NCI-H524 treated with DMSO at 0.1 percent for 48 hours (cell line): ENCODE data around the gene FUCA1.
"Not testable (repeated sequence)": the region's sequence is repeated elsewhere in the genome, so short reads cannot be mapped to it uniquely, and the experiment has no call there.

Experiments
- DNase-seq: peaks from one replicate; lab custom pipeline; 2025; lab: John Stamatoyannopoulos, UW

The FUCA1 gene

GRCh38 chr1:23895993-23896392, 27.9 kb upstream of the FUCA1 start:
- DNase-seq, result no peak

- DNase-seq, result no peak
Measured at GRCh38 chr1:23895082-23895481, 27.0 kb upstream of the FUCA1 start.

DNA sequence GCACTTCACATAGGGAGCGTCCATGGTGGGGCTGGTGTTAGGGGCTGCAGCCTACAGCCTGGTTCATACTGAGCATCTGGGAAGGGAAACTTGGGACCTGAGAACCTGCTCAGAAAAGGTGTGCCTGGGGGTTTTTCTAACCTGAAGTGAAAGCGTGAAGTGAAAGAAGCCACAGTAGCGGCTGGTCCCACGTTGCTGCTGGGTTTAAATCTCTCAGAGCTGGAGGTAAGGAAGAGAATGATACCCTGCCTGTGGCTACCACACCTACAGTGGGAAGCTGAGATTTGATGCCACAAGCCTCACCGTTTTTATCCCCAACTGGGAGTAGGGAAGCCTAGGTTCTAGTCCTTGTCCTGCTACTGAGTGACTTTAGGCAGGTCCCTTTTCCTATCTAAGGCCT, 21.0 kb upstream of the FUCA1 start:
- no peak for DNase-seq

DNA sequence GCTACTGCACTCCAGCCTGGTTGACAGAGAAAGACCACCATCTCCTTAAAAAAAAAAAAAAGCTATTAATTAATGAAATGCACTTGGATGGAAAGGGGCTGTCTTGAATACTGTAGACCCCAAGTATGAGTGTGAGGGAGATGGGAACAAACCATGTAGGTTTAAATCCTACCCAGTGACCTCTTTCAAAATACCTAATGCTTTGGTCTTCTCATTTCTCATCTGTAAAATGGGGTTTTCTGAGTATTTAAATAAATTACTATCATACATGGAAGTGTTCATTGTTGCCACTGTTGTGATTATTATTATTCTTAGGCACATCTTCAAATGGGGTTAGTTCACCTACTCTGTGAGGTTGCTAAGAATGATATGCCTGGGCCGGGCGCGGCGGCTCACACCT, 17.1 kb upstream of the FUCA1 start:
- DNase-seq, result no peak

DNA sequence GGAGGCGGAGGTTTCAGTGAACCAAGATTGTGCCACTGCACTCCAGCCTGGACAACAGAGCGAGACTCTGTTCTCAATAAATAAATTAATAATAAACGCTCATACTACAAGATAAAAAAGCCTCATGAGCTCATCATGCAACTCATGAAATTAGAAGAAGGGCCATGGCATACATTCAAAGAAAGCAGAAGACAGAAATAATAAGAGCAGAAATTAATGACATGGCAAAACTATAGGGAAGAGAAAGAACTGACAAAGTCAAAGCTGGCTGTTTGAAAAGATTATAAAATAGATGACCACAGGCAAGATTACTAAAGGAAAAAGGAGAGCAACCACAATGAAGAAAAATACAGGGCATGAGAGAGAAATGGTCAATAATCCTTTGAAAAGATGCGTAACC, 14.7 kb upstream of the FUCA1 start:
- DNase-seq, result no peak

DNA sequence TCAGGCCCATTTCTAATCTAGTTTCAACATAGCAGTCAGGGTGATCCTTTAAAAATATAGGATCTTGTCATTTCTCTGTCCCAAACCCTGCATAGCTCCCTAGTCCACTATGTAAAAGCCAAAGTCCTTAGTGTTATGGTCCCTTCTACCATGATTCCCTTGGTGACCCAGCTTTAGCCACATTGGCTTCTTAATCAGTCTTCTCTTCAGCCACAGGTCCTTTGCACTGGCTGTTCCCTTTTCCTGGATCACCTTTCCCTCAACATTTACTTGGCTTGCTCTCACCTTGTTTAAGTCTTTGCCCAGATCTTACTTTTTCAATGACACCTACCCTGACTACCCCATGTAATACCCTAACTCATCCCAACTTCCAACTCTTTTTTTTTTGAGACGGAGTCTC, 11.7 kb upstream of the FUCA1 start:
- no peak for DNase-seq

DNA sequence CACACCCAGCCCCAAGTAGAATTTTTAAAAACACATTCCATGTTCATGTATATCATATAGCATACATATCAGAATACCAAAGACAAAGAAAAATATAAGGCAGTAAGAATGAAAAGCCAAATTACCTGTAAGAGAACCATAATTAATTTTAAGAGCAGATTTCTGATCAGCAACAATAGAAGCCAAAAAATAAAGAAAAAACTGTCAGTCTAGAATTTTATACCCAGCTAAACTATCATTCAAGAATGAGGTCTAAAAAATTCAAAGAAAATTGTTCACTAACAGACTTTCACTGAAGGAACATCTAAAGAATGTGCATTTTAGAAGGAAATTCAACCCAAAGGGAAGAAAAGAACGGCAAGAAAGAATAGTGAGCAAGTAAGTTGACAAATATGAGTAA, 10.6 kb upstream of the FUCA1 start:
- DNase-seq, result no peak

- no peak for DNase-seq
Measured at GRCh38 chr1:23875382-23875781, 7.3 kb upstream of the FUCA1 start.

- no peak for DNase-seq
Measured at GRCh38 chr1:23872421-23872820, 4.3 kb upstream of the FUCA1 start.

DNA sequence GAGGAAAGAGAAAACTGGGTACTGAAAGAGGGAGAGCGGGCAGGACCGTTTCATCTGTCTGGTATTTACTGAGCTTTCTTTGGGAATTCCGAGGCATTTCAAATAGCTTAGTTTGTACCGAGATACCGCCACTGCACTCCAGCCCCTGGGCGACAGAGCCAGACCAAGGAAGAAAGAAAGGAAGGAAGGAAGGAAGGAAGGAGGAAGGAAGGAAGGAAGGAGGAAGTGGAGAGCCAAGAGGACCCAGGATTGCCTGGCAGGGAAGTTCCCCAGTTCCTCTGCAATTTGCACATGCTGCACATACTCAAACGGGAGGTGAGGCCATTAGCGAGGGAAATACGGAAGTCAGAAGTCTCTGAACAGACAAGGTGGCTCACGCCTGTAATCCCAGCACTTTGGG, 961 bp upstream of the FUCA1 start:
- DNase-seq, result no peak

DNA sequence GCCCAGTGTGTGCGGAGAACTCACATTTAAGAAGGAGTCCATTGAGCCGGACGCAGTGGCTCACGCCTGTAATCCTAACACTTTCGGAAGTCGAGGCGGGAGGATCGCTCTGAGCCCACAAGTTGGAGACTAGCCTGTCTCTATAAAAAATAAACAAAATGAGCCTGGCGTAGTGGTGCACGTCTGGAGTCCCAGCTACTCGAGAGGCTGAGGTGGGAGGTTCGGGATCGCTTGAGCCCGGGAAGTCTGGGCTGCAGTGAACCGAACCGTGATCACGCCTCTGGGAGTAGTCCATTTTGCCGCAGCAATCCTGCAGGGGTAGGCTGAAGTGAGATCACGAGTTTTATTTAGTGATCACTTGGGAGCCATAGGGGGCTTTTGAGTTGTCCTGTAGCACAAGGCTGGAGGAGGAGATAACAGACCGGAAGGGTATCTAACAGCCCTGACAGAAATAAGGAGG, 497 bp upstream of the FUCA1 start:
- no peak for DNase-seq

DNA sequence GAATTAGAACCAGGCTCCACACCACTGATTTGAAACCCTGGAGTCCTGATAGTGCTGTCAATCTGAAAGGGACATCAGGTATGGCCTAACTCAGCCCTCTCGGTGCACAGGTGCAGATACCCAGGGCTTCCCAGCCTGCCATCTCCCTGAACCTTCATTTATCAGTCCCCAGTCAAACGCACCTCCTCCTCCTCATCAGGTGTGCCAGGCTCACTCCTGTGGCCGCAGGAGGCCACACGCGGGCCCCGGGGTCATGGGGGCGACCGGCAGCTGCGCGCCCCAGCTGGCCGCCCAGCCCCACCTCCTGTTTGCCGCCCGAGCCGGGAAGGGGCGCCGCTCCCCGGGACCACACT, 572 bp downstream of the FUCA1 start:
- DNase-seq, result no peak

- DNase-seq, result no peak
Measured at GRCh38 chr1:23865543-23865930, 2.6 kb downstream of the FUCA1 start.

GRCh38 chr1:23864801-23865542, 3.1 kb downstream of the FUCA1 start:
- DNase-seq, result no peak

DNA sequence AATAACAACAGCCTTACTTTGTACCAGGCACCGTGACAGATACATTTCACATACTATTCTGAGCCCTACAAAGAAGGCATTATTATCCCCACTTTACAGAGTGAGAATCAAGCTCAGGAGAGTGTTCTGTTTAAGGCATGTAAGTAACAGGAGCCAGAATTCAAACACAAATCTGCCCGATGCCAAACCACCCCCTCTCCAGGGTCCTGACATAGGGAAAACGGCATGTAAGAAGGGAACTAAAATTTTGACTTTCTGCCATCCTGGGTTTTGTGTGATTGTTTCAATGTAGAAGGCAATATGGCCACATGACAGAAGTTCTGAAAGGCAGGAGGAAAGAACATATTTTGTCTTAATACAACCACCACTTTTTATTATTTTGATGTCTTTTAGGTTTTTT, 5.5 kb downstream of the FUCA1 start:
- DNase-seq, result no peak

GRCh38 chr1:23854568-23854967, 13.5 kb downstream of the FUCA1 start:
- no peak for DNase-seq

GRCh38 chr1:23853124-23853523, 15.0 kb downstream of the FUCA1 start:
- DNase-seq, result not testable (repeated sequence)

GRCh38 chr1:23851406-23851805, 16.7 kb downstream of the FUCA1 start:
- DNase-seq, result not testable (repeated sequence)

DNA sequence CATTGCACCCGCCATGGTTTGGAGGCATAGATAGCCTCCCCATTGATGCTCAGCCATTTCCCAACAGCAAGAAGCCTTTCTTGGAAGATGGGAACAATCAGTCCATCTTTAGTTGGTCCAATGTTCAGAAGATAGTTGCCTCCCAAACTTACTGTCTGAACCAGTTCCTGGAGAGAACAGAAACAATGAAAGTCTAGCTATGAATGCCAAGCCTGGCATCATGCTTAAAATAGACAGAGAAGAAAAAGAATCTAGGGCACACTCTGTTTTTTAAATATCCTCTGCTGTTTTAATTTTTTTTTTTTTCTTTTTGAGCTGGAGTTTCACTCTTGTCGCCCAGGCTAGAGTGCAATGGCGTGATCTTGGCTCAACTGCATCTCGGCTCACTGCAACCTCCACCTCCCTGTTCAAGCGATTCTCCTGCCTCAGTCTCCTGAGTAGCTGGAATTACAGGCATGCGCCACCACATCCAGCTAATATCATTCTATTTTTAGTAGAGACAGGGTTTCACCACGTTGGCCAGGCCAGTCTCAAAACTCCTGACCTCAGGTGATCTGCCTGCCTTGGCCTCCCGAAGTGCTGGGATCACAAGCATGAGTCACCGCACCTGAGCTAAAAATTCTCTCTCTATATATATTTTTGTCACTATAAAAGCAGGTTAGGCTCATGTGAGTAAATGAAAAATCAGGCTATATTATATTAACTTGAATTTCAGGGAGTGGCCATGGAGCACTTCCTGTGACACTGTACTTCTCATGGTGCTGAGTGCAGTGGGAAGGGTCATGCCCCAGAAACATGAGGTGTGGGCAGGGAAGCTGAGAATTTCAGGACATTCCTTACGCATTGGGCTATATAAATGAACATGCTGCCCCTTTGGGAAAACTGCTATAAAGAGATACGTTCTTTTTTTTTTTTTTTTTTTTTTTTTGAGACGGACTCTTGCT, 19.1 kb downstream of the FUCA1 start:
- no peak for DNase-seq

- DNase-seq, result not testable (repeated sequence)
Measured at GRCh38 chr1:23847482-23848095, 20.5 kb downstream of the FUCA1 start.

DNA sequence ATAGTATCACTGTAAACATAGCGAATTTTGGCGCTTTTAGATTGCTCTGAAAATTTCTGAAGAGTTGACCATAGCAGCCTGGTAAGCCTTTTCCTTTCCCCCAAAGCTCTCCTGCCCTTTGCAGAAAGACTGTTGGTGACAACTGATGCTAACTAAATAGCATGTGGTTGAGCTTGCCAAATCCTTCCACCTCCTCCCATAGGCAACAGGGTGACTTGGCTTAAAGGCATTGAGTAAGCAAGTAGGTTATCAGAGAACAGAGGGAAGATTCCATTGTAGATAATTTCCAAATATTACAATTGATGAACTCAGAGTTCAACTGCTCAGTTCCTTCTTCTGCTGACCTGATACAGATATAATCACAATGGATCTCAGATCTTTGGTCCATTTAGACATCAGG, 22.9 kb downstream of the FUCA1 start:
- no peak for DNase-seq

- no peak for DNase-seq
Measured at GRCh38 chr1:23843644-23844043, 24.4 kb downstream of the FUCA1 start.

- DNase-seq, result no peak
Measured at GRCh38 chr1:23838401-23838866, 29.7 kb downstream of the FUCA1 start.
